Activated CD8-positive, alpha-beta T cell treated with anti-CD3 and anti-CD28 coated beads, Interleukin-2, amount 10 ng/mL, durations not matched to agents 7 days and 5 days (primary cell): Measurements from ENCODE around the gene GDF11. TPM values are rescaled to one million over a fixed set of nuclear protein-coding genes. Genes with fewer than 3 reads are reported as not detected.

Source experiments
- ATAC-seq: fragments of 150-1000 bp; cut with Tn5 transposase; one replicate; pipeline ENCODE4 v1.10.0; 2021; ENCODE audit warnings: moderate library complexity
- CTCF ChIA-PET: fragments of 350-600 bp; sonication (Branson Sonifier 250); formaldehyde crosslinking; loops from one replicate; lab custom pipeline; 2021; ENCODE audit warnings: antibody characterized with exemption; lab: Charles Lee
- POLR2A ChIA-PET: fragments of 350-600 bp; sonication (Branson Sonifier 250); formaldehyde crosslinking; loops from one replicate; lab custom pipeline; 2021; ENCODE audit warnings: antibody characterized with exemption; lab: Charles Lee
- DNase-seq: peaks from one replicate; pipeline ENCODE4 v3.0.0-alpha.2; 2020
- H3K27ac Mint-ChIP-seq: one replicate; pipeline ENCODE4 v1.8.0; 2021; ENCODE audit warnings: mild to moderate bottlenecking, mixed read lengths
- H3K27me3 Mint-ChIP-seq: one replicate; pipeline ENCODE4 v1.8.0; 2021; ENCODE audit warnings: low read depth, mixed read lengths
- H3K36me3 Mint-ChIP-seq: one replicate; pipeline ENCODE4 v1.8.0; 2021; ENCODE audit warnings: low read depth, mixed read lengths
- H3K4me1 Mint-ChIP-seq: one replicate; pipeline ENCODE4 v1.8.0; 2021; ENCODE audit warnings: low read depth, mixed read lengths
- H3K4me3 Mint-ChIP-seq: one replicate; pipeline ENCODE4 v1.8.0; 2021; ENCODE audit warnings: mild to moderate bottlenecking, mixed read lengths
- H3K9me3 Mint-ChIP-seq: one replicate; pipeline ENCODE4 v1.8.0; 2022; ENCODE audit warnings: mixed read lengths; ENCODE audit not compliant: insufficient read depth
- total RNA-seq, 2 experiments: library from RNA; stranded (reverse); gene quantifications; one replicate each; pipeline ENCODE4 v1.2.3, GENCODE V29; 2021

Gene GDF11
- total RNA-seq, 2 experiments from 2014 or later, result 12.4 to 13.9 TPM

- H3K9me3 Mint-ChIP-seq, result no peaks in the 10 kb centered on the region
- H3K4me1 Mint-ChIP-seq, result peaks cover 20% of the 10 kb centered on the region
- ChIA-PET CTCF (no interaction called here), POLR2A (no interaction called here)
- H3K36me3 Mint-ChIP-seq, result no peaks in the 10 kb centered on the region
- no peak within 1 kb of the TSS for H3K27ac Mint-ChIP-seq
- DNase-seq (peak; percentile 65), ATAC-seq (peak; percentile 91)
- peaks cover 51% of the 10 kb centered on the region for H3K27me3 Mint-ChIP-seq
- peak within 1 kb of the TSS; percentile 76 for H3K4me3 Mint-ChIP-seq
Observed at GRCh38 chr12:55707841-55708694, 34.9 kb upstream of the GDF11 start, which contains the start of gene ITGA7. Gene ITGA7, minus strand, starts transcription at chr12:55707904. Its CDS starts 222 bp downstream, at chr12:55707682.

GRCh38 chr12:55708695-55709233, 34.2 kb upstream of the GDF11 start:
- Mint-ChIP-seq H3K27ac (no peak overlapping the region), H3K9me3 (no peaks in the 10 kb centered on the region), H3K4me1 (peaks cover 20% of the 10 kb centered on the region), H3K4me3 (peak overlapping the region; percentile 76), H3K27me3 (peaks cover 54% of the 10 kb centered on the region), H3K36me3 (no peaks in the 10 kb centered on the region)
- POLR2A ChIA-PET, result no interaction called here
- CTCF ChIA-PET, result no interaction called here
- ATAC-seq (no peak), DNase-seq (no peak)

- ChIA-PET CTCF (interaction anchor here (1.1 to 1.8 kb wide), 3 partner anchors 27 to 65 kb away, joined by 3 to 5 read pairs (median 3); no protein-coding TSS in a partner anchor), POLR2A (no interaction called here)
- no peak for ATAC-seq
- DNase-seq, result no peak
- Mint-ChIP-seq H3K27ac (no peak overlapping the region), H3K4me3 (no peak overlapping the region), H3K9me3 (no peaks in the 10 kb centered on the region), H3K4me1 (peaks cover 33% of the 10 kb centered on the region), H3K27me3 (peaks cover 46% of the 10 kb centered on the region), H3K36me3 (peaks cover 3% of the 10 kb centered on the region)
Observed at GRCh38 chr12:55711786-55712553, 31.0 kb upstream of the GDF11 start.

- peaks cover 8% of the 10 kb centered on the region for H3K36me3 Mint-ChIP-seq
- ATAC-seq, result no peak
- H3K27ac Mint-ChIP-seq, result no peak overlapping the region
- no peak overlapping the region for H3K4me3 Mint-ChIP-seq
- H3K9me3 Mint-ChIP-seq, result no peaks in the 10 kb centered on the region
- CTCF ChIA-PET, result interaction anchor here (1.1 to 1.6 kb wide), 2 partner anchors 26 to 66 kb away, joined by 3 to 5 read pairs; no protein-coding TSS in a partner anchor
- DNase-seq, result no peak
- peaks cover 36% of the 10 kb centered on the region for H3K4me1 Mint-ChIP-seq
- peaks cover 41% of the 10 kb centered on the region for H3K27me3 Mint-ChIP-seq
- POLR2A ChIA-PET, result no interaction called here
Observed at GRCh38 chr12:55712700-55713415, 30.1 kb upstream of the GDF11 start.

- CTCF ChIA-PET, result interaction anchor here (0.9 to 1.6 kb wide), 2 partner anchors 11 to 25 kb away, joined by 3 to 5 read pairs; no protein-coding TSS in a partner anchor
Observed at GRCh38 chr12:55713721-55714120, 29.2 kb upstream of the GDF11 start.

GRCh38 chr12:55715169-55715764, 27.7 kb upstream of the GDF11 start:
- ATAC-seq (no peak), DNase-seq (no peak)
- POLR2A ChIA-PET, result interaction anchor here (1.2 to 3.3 kb wide), 6 partner anchors 8 to 218 kb away, joined by 3 to 28 read pairs (median 4); partner anchors contain the start of gene CD63
- H3K4me1 Mint-ChIP-seq, result peaks cover 47% of the 10 kb centered on the region
- peak overlapping the region; percentile 97 for H3K4me3 Mint-ChIP-seq
- peaks cover 19% of the 10 kb centered on the region for H3K36me3 Mint-ChIP-seq
- peak overlapping the region; percentile 96 for H3K27ac Mint-ChIP-seq
- CTCF ChIA-PET, result interaction anchor here (1.0 to 6.8 kb wide), 8 partner anchors 9 to 1972 kb away, joined by 3 to 43 read pairs (median 6); partner anchors contain the start of gene CD63
- peaks cover 22% of the 10 kb centered on the region for H3K27me3 Mint-ChIP-seq
- no peaks in the 10 kb centered on the region for H3K9me3 Mint-ChIP-seq

More at GRCh38 chr12:55713721-55714120, 29.2 kb upstream of the GDF11 start:
- Mint-ChIP-seq H3K27me3 (peaks cover 35% of the 10 kb centered on the region), H3K4me1 (peaks cover 38% of the 10 kb centered on the region), H3K36me3 (peaks cover 14% of the 10 kb centered on the region), H3K27ac (no peak overlapping the region), H3K4me3 (no peak overlapping the region), H3K9me3 (no peaks in the 10 kb centered on the region)
- no peak for ATAC-seq
- POLR2A ChIA-PET, result no interaction called here
- no peak for DNase-seq

- Mint-ChIP-seq H3K9me3 (no peaks in the 10 kb centered on the region), H3K27ac (peak within 1 kb of the TSS; percentile 96), H3K36me3 (peaks cover 19% of the 10 kb centered on the region), H3K27me3 (peaks cover 17% of the 10 kb centered on the region), H3K4me1 (peaks cover 54% of the 10 kb centered on the region), H3K4me3 (peak within 1 kb of the TSS; percentile 97)
- DNase-seq, result peak; percentile 95
- ATAC-seq, result peak; percentile 95
- CTCF ChIA-PET, result interaction anchor here (1.0 to 6.8 kb wide), 10 partner anchors 9 to 1972 kb away, joined by 3 to 43 read pairs (median 6); partner anchors contain the start of gene CD63
- POLR2A ChIA-PET, result interaction anchor here (1.2 to 3.3 kb wide), 6 partner anchors 9 to 218 kb away, joined by 3 to 28 read pairs (median 4); partner anchors contain the start of gene CD63
Observed at GRCh38 chr12:55715833-55716581, 26.9 kb upstream of the GDF11 start, which contains the start of gene BLOC1S1. Gene BLOC1S1, plus strand, starts transcription at chr12:55716046. Its CDS starts 6 bp downstream, at chr12:55716052.

- DNase-seq, result no peak
- Mint-ChIP-seq H3K4me1 (peaks cover 59% of the 10 kb centered on the region), H3K36me3 (peaks cover 19% of the 10 kb centered on the region), H3K4me3 (peak overlapping the region; percentile 97), H3K9me3 (no peaks in the 10 kb centered on the region), H3K27me3 (peaks cover 17% of the 10 kb centered on the region), H3K27ac (peak overlapping the region; percentile 96)
- POLR2A ChIA-PET, result interaction anchor here (1.2 to 3.3 kb wide), 6 partner anchors 8 to 217 kb away, joined by 3 to 28 read pairs (median 6); partner anchors contain the start of gene CD63
- CTCF ChIA-PET, result interaction anchor here (0.9 to 6.8 kb wide), 9 partner anchors 8 to 1973 kb away, joined by 4 to 43 read pairs (median 6); partner anchors contain the start of gene CD63
- ATAC-seq, result peak; percentile 0
Observed at GRCh38 chr12:55716582-55716957, 26.4 kb upstream of the GDF11 start.

GRCh38 chr12:55717011-55718007, 25.6 kb upstream of the GDF11 start:
- H3K4me1 Mint-ChIP-seq, result peaks cover 62% of the 10 kb centered on the region
- H3K27me3 Mint-ChIP-seq, result peaks cover 11% of the 10 kb centered on the region
- DNase-seq (no peak), ATAC-seq (no peak)
- POLR2A ChIA-PET, result interaction anchor here (2.0 to 3.3 kb wide), 2 partner anchors 12 to 21 kb away, joined by 10 to 28 read pairs; partner anchors contain the start of gene CD63
- peaks cover 19% of the 10 kb centered on the region for H3K36me3 Mint-ChIP-seq
- peak overlapping the region; percentile 96 for H3K27ac Mint-ChIP-seq
- peak overlapping the region; percentile 97 for H3K4me3 Mint-ChIP-seq
- H3K9me3 Mint-ChIP-seq, result no peaks in the 10 kb centered on the region
- CTCF ChIA-PET, result interaction anchor here (0.9 to 6.8 kb wide), 8 partner anchors 8 to 1974 kb away, joined by 3 to 43 read pairs (median 7); partner anchors contain the start of gene CD63
